Measurements from ENCODE around the gene PSMD6.

Gene PSMD6

GRCh38 chr3:64023187-64023860, at the start of gene PSMD6:
Gene PSMD6, minus strand, starts transcription at chr3:64023494. Its CDS starts 75 bp downstream, at chr3:64023419.
- peak; percentile 96 for DNase-seq

- DNase-seq = no peak
Measured at GRCh38 chr3:64072126-64072525, 48.8 kb upstream of the PSMD6 start.

- no peak for DNase-seq
Measured at GRCh38 chr3:64070704-64071103, 47.4 kb upstream of the PSMD6 start.

- DNase-seq = no peak
Measured at GRCh38 chr3:64067506-64068346, 44.4 kb upstream of the PSMD6 start.

GRCh38 chr3:64064804-64065203, 41.5 kb upstream of the PSMD6 start:
- no peak for DNase-seq

- DNase-seq = no peak
Measured at GRCh38 chr3:64063983-64064438, 40.7 kb upstream of the PSMD6 start.

- DNase-seq = no peak
Measured at GRCh38 chr3:64063207-64063982, 40.1 kb upstream of the PSMD6 start.

GRCh38 chr3:64061628-64062027, 38.3 kb upstream of the PSMD6 start:
- DNase-seq = no peak

- no peak for DNase-seq
Measured at GRCh38 chr3:64059484-64060175, 36.3 kb upstream of the PSMD6 start.

- no peak for DNase-seq
Measured at GRCh38 chr3:64058566-64058965, 35.3 kb upstream of the PSMD6 start.

GRCh38 chr3:64057231-64057630, 33.9 kb upstream of the PSMD6 start:
- no peak for DNase-seq

GRCh38 chr3:64056606-64057180, 33.4 kb upstream of the PSMD6 start:
- no peak for DNase-seq

- no peak for DNase-seq
Measured at GRCh38 chr3:64055076-64055475, 31.8 kb upstream of the PSMD6 start.

- no peak for DNase-seq
Measured at GRCh38 chr3:64054488-64054887, 31.2 kb upstream of the PSMD6 start.

- DNase-seq = no peak
Measured at GRCh38 chr3:64053581-64053980, 30.3 kb upstream of the PSMD6 start.

GRCh38 chr3:64053117-64053516, 29.8 kb upstream of the PSMD6 start:
- DNase-seq = no peak

GRCh38 chr3:64049832-64050231, 26.5 kb upstream of the PSMD6 start:
- no peak for DNase-seq

- DNase-seq = no peak
Measured at GRCh38 chr3:64049136-64049535, 25.8 kb upstream of the PSMD6 start.

- no peak for DNase-seq
Measured at GRCh38 chr3:64048631-64049061, 25.4 kb upstream of the PSMD6 start.

- DNase-seq = no peak
Measured at GRCh38 chr3:64047787-64048186, 24.5 kb upstream of the PSMD6 start.

GRCh38 chr3:64046996-64047594, 23.8 kb upstream of the PSMD6 start:
- DNase-seq = no peak

GRCh38 chr3:64046592-64046991, 23.3 kb upstream of the PSMD6 start:
- DNase-seq = no peak
